HG02938 (cell line): Measurements from ENCODE around the gene VEGFD.

ENCODE experiments used
- ATAC-seq: cut with Tn5 transposase; IDR thresholded peaks from one replicate; pipeline ENCODE4 v1.9.1; 2021; ENCODE audit warnings: mild to moderate bottlenecking, moderate library complexity; ENCODE audit not compliant: unreplicated experiment

The VEGFD gene, protein sequence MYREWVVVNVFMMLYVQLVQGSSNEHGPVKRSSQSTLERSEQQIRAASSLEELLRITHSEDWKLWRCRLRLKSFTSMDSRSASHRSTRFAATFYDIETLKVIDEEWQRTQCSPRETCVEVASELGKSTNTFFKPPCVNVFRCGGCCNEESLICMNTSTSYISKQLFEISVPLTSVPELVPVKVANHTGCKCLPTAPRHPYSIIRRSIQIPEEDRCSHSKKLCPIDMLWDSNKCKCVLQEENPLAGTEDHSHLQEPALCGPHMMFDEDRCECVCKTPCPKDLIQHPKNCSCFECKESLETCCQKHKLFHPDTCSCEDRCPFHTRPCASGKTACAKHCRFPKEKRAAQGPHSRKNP

DNA sequence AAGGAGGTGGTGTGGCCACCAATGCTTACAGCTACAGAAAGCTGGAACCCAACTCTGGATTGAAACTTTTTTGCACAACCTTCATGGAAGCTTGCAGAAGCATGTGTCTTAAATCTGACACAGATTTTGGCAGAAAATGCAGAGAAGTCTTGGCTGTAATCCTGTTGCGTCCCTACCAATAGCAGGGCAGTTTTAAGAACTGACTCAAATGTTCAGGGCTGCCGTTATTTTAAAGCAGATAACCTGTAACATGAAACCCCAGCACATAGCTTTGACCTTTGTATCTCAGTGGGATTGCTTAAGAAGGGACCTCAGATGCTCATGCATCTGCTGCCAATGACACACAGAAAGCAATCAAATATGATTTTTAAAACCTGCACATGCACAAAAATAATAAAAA is at the start of gene VEGFD:
Gene VEGFD, minus strand, starts transcription at position 110 of the 400 bp plus-strand sequence. CDS start 467 bp downstream, outside the sequence.
- no peak for ATAC-seq

DNA sequence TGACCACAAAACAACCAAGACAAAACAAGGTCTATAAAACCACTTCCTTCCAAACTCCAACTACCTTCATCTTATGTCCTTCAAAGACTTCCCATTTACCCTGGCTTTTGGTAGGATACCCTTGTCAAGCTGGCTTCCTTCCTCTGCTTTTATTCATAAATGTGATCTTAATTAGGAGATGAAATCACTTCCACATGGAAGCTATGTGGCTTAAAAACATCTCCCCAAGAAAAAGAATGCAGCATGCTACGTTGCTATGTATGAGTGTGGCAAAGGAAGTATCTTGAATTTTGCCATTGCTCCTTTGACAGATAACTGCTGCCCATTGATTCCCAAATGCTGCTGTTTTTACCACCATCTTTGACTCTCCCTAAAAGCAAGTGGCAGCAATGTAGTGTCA is 46.4 kb upstream of the VEGFD start:
- no peak for ATAC-seq

DNA sequence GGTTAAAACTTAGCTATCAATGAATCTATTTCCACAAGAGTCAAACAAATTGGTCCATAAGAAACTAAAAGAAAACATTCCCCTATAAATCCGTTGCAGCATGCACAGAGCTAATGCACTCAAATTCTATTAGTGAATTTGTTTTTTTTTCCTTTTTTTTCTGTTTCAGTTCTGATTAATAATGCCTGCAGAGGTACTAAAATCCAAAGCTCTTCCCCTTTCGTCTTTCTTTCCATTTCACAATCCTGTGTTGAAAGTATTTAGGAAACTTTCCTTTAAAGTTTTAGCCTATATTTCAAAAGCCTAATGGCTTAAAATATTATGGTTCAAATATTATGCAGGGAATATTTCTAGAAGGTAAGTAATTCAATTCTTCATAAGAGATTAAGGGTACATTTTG is 45.9 kb upstream of the VEGFD start:
- ATAC-seq: no peak

DNA sequence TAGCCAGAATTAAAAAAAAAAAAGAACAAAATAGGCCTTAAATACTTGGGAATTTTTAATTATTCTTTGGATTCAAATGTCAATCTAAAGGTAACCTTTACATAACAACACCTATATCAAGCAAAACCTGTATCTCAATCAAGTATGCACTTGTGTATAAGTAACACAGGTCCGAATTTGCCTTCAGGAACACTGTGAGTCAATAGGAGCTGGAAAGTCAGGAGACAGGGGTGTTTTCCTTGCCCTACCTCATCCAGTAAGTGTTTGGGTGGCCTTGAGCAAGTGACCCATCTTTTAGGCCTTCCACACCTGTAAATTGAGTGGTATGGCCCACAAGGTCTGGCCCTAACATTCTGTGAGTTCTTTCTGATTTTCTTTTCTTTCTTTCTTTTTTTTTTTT is 40.8 kb upstream of the VEGFD start:
- no peak for ATAC-seq

DNA sequence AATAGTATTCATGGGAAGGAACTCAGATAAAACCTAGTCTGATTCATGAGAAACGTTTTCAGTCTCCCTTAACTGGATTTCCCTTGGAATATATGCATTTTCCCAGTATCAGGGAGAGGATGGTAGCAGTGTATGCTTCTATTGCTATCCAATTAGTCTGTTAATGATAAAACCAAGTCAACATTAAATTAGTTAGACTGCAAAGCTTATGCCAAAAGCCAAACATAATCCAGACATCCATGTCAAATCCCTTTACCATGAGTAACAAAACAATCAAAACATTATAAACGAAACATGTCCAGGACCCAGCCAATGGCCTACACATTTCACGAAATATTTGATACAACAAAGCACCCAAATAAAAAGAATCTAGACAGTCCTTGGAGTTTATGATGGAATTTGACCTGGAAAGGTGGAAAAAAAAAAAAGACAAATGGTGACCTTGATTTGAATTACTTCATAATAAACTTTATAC is 34.5 kb upstream of the VEGFD start:
- no peak for ATAC-seq

DNA sequence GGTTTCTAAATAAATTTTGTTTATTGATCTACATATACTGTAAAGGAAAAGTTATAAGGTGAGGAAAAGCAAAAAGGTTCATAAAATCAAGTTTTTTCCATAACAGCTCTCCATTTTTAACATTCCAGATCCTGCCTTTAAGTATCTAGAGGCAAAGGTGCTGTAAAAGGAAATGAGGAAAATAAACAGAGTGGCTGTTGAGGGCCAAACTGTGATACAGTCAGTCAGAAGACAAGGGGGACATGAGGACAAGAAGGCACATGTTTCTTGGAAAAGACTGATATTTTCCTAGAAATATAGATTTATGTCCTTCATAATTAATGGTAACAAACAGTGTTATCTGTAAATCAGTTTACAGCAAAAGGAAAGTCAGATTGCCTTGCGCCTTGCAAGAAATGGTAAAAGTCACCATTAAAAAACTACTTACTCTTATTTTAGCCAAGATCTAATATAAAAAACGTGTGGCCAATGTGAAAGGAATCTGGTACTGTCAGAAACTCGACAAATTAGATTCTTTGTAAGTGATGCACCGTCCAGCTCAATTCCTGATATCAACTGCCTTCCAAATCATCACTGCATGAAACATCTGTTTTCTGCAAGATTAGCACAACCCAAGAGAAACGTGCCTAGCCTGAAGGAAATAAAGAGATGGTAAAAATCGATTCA is 34.0 kb upstream of the VEGFD start:
- ATAC-seq: no peak

DNA sequence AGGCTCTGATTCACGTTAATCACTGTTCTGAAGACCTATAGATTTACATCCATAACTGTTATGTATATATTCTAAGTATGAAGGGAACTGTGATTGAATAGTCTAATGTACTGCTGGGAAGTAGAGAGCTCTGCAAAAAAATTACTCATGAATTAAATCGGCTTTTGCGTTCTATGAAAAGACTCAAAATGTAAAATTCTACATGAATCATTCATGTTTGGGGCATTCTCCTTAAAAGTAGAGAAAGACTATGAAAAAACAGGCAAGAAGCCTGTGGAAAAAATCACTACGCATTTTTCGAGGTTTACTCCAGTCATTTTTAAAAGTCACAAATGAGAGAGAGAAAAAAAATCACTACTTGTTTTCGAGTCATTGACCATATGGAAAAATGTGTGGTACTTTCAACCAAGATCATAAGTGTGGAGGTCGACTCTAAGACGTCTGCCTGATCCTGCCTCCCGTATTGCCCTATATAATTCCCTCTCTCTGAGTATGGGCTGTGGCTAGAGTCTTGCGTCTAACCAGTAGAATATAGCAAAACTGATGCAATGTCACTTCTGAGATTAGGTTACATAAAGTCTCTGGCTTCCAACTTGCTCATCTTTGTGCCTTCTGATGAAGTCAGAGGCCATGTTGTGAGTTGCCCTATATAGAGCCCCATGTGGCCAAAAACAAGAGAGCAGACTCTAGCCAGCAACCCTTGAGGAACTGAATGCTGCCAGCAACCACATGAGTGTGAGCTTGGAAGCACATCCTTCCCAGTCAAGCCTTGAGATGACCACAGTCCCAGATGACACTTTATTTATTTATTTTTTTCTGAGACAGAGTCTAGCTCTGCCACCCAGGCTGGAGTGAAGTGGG is 32.1 kb upstream of the VEGFD start:
- ATAC-seq: no peak

DNA sequence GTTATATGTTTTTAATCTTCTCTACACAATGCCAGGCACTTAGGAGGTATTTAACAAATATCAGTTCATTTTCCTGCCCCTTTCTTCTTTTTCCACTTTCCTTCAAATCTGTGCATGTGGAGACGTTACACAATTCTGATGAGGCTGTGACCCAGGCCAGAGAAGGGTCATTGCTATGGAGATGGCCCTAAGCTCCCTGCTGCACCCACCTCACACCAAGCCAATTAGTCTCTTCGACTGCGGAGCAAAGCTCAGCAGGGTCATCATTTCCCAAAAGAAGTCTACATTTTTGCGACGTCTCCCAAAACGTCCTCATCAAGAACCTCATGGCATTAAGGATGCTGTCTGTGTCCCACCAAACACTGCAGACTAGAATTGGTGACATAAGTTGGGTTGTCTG is 28.9 kb upstream of the VEGFD start:
- ATAC-seq: no peak

DNA sequence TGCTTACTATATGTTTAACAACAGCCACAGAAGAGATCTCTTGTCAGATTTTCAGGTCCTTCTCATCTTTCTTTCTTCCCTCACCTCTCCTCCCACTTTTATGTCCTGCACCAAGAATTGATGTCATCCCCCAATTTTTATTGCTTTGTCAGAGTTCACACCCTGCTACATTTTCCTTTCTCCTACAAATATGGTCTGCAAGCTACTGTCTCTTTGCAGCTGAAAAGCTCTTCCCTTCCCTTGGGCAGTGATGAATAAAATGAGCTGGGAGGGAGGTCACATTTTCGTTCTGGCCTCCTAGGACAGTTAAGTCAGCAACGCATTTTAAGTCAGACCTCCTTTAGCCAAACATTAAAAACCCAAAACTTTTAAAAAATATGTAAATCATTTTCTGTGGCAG is 26.7 kb upstream of the VEGFD start:
- no peak for ATAC-seq

DNA sequence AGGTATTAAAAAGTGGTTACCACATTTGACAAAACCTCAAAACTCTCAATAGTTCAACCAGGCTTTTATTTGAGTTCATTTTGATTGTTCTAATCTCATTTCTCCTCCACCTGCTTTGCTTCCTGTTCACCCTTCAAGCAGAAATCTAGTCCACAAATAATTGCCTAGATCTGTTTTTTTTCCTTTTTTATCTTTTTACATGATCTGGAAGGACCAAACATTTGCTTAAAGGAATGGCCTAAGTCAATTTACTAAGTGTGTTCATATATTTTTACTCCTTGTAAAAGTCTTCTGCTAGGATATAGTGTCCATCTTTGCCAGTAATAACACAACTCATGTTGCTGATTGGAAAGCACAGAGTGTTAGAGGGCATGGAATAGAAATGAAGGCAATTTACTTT is 26.2 kb upstream of the VEGFD start:
- no peak for ATAC-seq

DNA sequence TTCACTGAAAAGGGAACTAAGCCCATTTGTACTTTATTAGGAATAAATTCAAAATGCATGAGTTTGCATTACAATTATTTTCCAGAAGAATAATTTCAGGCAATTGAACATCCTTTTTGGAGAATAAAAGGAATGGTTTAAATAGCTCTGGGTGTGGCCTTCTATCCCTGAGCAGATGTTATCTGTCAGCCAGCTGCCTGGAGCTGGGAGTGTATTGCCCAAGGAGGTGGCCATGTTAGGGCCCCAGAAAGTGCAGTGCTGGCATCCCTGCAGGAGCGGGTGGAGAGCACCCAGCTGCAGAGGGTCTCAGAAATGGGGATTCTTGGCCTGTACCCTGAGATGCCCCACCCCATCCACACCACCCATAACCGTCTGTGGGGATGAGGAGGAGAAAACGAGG is 21.6 kb upstream of the VEGFD start:
- ATAC-seq: no peak

DNA sequence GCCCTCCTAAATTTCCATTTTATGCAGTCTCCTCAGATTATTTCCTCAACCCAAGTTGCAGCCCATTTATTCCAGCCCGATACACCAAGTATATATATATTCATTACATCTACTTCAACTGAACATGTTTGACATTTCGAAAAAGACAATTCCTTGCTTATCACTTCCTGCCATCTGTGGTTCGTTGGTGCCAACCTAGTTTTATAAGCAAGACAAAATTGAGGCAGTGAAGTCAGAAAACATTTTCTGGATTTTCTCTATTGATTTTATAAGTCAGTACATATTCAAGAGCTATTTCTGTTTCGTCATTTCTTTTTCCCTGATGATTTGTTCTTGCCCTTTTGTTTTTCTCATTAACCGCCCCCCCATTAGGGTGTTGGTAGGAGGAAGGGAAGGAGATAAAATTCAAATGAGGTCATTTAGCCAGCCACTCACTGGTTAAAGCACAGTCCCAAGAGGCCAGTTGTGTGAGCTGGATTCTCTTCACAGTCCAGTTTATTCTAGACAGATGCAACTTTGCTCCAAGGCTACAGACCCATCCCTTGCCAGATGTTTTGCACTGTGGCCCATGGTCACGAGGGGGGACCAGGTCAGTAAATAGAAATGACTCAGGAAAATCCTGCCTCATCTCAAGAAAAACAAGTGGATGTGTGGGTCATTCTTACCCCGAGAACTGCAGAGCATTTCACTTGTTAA is 20.3 kb upstream of the VEGFD start:
- ATAC-seq: no peak

DNA sequence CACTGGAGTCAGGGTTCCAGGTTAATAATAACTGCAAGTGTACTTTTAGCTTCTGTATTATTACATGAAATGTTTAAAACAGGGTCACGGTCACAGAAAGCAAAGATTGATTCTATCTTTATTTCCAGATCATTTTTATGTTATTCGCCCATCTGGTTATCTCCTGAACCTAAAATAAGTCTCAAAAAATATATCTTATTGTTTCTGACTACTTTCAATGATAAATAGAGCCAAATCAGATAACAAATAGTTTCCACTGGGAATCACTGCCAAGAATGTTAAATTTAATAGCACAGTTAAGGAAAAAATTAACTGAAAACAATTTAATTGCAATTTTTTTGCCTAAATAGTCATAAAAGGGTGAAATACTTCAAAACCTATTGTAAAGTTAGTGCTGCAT is 17.2 kb upstream of the VEGFD start:
- no peak for ATAC-seq

DNA sequence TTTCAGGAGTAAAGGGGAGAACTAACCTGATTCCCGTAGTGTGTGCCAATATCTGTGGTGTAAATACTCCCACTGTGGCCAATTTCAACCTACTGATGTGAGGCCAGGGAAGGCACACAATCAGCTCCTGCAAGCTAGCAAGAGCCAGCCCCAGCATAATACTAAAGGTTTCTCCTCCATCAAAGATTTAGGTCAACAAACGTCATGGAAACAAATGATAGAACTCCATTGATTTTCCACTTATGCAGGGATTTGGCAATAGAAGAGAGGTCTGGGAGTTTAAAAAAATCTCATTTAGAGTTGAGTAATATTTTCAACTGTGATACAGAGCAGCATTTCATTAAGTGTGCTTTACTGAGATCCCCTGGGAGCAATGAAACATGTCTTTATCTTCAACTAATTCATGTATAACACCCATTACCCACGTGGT is 15.8 kb upstream of the VEGFD start:
- ATAC-seq: no peak

DNA sequence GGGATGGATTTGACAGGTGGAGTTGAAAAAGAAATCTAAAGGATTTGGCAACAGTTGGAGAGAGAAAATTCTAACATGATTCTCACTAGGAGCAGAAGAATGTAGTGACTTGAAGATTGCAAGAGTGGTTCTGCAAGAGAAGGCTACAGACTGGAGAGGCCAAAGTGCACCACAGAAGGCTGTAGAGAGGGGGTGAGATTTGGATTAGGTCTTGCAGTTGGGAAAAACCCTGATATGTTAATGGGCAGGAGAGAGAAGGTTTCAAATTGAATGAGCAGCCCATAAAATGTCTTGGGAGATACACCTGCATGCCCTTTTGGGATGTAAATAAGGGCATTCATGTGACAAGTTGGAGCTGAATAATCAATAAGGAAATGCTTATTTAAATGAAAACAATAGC is 14.7 kb upstream of the VEGFD start:
- no peak for ATAC-seq

DNA sequence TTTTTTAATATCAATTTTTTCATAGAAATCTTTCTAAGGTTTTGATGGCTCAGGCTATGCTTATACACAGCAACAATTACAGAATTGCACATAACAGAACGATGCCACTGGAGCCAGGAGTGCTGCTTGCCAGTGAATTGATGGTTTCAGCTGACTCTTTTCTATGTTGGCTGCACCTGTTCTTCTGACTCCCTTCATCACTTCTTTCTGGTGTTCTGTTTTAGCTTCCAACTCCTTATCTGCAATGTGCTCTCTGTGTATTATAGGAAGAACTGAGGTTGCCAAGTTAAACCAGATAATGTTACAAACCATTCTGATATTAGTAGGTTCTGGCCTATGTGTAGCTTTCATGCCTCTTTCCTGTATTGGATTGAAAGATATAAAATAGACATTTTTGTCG is 11.6 kb upstream of the VEGFD start:
- no peak for ATAC-seq

DNA sequence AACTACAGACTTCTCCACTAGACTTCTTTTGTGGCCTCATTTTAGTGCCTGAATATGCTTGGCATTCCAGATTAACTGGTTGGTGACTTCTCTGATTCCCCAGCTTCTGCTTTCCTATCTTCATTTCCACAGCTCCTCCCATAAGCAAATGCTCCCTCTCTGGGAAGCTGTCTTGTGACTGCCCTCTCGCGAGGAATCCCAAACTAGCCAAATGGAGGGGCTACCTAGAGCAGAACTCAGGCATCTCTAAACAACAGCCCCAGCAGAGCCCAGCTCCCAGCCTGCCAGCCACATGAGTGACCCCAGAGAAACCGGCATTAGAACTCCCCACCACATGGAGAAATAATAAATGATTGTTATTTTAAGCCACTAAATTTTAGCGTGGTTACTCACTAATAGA is 7.6 kb upstream of the VEGFD start:
- ATAC-seq: no peak

DNA sequence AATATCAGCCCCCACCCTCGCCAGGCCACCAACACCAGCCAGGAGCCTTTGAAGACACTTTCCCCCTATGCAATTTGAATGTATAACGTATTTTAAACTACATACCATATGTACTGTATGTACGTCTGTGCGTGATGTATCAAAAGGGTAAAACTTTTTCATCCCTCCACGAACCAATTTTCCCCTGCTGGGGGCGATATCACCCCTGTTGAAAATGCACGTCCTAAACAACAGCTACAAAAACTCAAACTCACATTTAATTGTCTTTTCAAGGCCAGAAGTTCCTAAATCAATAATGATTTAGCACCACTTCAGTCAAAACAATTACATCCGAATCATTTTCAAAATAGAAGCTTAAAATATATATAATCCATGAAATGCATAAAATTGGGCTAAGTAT is 1.4 kb downstream of the VEGFD start:
- ATAC-seq: no peak

DNA sequence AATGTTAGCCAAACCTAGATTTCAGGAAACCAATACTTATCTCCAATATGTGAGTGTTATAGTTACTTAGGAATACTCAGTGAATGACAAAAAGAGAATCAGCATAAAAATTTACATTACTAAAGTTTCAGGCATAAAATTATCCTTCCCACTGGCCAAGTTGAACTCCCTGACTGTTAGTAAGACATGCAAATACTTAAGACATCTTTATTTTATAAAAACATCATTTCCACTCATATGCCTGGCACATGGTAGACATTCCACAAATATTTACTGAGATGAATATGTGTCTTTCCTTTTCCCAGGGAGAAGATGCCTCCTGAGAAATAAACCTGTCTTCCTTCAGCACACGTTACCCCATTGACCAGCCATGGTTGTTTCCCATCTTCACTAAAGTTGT is 7.3 kb downstream of the VEGFD start:
- no peak for ATAC-seq

DNA sequence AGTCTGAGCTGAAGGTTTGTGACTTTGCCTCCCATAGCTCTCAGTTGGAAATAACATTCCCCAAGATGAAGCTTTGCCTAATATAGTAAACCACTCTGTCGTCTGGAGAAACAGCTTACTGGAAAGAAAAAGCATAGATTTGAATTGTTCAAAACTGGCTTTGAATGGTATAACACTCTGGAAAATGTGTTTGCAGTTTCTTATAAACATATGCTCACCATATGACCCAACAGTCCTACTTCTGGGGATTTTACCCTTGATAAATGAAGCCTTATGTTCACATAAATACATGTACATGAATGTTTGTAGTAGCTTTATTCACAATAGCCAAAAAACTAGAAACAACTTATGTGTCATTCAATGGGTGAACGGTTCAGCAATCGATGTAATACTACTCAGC is 10.2 kb downstream of the VEGFD start:
- ATAC-seq: no peak
